ENCODE data around the gene RPL18A.

Gene RPL18A

DNA sequence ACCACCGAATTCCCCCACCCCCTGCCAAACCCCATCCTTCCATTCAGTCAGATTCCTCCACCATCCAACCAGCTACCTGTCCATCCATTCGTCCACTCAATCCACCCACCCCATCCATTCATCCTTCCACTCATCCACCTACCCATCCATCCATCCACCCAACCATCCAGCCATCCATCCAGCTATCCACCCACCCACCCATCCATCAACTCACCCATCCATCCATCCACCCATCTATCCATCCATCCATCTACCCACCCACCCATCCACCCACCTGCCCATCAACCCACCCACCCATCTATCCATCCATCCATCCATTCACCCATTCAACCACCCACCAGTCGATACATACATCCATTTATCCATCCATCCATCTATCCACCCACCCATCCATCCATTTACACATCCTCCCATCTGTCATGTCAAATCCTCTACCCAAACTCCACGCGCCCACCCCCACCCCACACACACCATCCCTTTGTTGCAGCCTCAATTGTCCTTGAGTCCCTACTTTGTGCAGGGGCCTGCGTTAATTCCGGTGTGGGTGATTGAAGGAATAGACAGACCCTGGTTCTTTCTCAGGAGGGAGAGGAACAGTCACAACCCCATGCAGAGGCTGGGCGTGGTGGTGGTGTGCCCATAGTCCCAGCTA, 6.7 kb downstream of the RPL18A start:
- no peak for DNase-seq
- no peaks in the 10 kb centered on the region for H3K9me3 ChIP-seq (ENCODE audit: insufficient read depth, low read length, severe bottlenecking)
- H3K9ac ChIP-seq (ENCODE audit: low read depth, low read length), result no peak overlapping the region
- H3K4me1 ChIP-seq (ENCODE audit: insufficient read depth, low read length), result peaks cover 8% of the 10 kb centered on the region
- H3K36me3 ChIP-seq (ENCODE audit: insufficient read depth, low read length), result peaks cover 33% of the 10 kb centered on the region
- H3K4me3 ChIP-seq (ENCODE audit: low read depth in 1 of 2, low read length in 2 of 2), result no peak overlapping the region
- peaks cover 13% of the 10 kb centered on the region for H3K79me2 ChIP-seq (ENCODE audit: insufficient read depth, low read length)
- TF ChIP-seq, protein P1, sequence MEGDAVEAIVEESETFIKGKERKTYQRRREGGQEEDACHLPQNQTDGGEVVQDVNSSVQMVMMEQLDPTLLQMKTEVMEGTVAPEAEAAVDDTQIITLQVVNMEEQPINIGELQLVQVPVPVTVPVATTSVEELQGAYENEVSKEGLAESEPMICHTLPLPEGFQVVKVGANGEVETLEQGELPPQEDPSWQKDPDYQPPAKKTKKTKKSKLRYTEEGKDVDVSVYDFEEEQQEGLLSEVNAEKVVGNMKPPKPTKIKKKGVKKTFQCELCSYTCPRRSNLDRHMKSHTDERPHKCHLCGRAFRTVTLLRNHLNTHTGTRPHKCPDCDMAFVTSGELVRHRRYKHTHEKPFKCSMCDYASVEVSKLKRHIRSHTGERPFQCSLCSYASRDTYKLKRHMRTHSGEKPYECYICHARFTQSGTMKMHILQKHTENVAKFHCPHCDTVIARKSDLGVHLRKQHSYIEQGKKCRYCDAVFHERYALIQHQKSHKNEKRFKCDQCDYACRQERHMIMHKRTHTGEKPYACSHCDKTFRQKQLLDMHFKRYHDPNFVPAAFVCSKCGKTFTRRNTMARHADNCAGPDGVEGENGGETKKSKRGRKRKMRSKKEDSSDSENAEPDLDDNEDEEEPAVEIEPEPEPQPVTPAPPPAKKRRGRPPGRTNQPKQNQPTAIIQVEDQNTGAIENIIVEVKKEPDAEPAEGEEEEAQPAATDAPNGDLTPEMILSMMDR (IDR thresholded peaks at IDR 0.05; ENCODE audit: borderline replicate concordance, extremely low read depth, low read length, poor library complexity, severe bottlenecking), result no peak
- no peak for TF ChIP-seq EZH2 (IDR thresholded peaks at IDR 0.05; ENCODE audit: borderline replicate concordance, low read depth, low read length, severe bottlenecking)
- H3K27ac ChIP-seq (ENCODE audit: low read length), result no peak overlapping the region
- ATAC-seq (ENCODE audit: insufficient read depth, low read depth), result no peak
- no peak overlapping the region for H3K4me2 ChIP-seq (ENCODE audit: insufficient read depth, low read length)
- H2AFZ ChIP-seq (ENCODE audit: low read depth, low read length), result no peak overlapping the region
- H4K20me1 ChIP-seq (ENCODE audit: insufficient read depth, low read length), result peaks cover 36% of the 10 kb centered on the region
- H3K27me3 ChIP-seq (ENCODE audit: insufficient read depth, low read length, poor library complexity), result no peaks in the 10 kb centered on the region

- H3K4me3 ChIP-seq (ENCODE audit: low read depth in 1 of 2, low read length in 2 of 2), result no peak overlapping the region
- no peak overlapping the region for H3K4me2 ChIP-seq (ENCODE audit: insufficient read depth, low read length)
- DNase-seq (no peak), ATAC-seq (ENCODE audit: insufficient read depth, low read depth) (no peak)
- peaks cover 27% of the 10 kb centered on the region for H3K36me3 ChIP-seq (ENCODE audit: insufficient read depth, low read length)
- H4K20me1 ChIP-seq (ENCODE audit: insufficient read depth, low read length), result peaks cover 30% of the 10 kb centered on the region
- H3K9ac ChIP-seq (ENCODE audit: low read depth, low read length), result no peak overlapping the region
- TF ChIP-seq, protein P1 (IDR thresholded peaks at IDR 0.05; ENCODE audit: borderline replicate concordance, extremely low read depth, low read length, poor library complexity, severe bottlenecking), result no peak
- no peak for TF ChIP-seq EZH2 (IDR thresholded peaks at IDR 0.05; ENCODE audit: borderline replicate concordance, low read depth, low read length, severe bottlenecking)
- H2AFZ ChIP-seq (ENCODE audit: low read depth, low read length), result no peak overlapping the region
- peaks cover 2% of the 10 kb centered on the region; the same call in 1 of the 2 replicates for H3K4me1 ChIP-seq (ENCODE audit: insufficient read depth, low read length)
- H3K9me3 ChIP-seq (ENCODE audit: insufficient read depth, low read length, severe bottlenecking), result no peaks in the 10 kb centered on the region
- H3K27me3 ChIP-seq (ENCODE audit: insufficient read depth, low read length, poor library complexity), result no peaks in the 10 kb centered on the region
- H3K79me2 ChIP-seq (ENCODE audit: insufficient read depth, low read length), result peaks cover 7% of the 10 kb centered on the region; the same call in 1 of the 2 replicates
- H3K27ac ChIP-seq (ENCODE audit: low read length), result no peak overlapping the region
Observed at GRCh38 chr19:17866964-17867486, 7.3 kb downstream of the RPL18A start.

GRCh38 chr19:17868669-17869068, 9.0 kb downstream of the RPL18A start:
- H3K27me3 ChIP-seq (ENCODE audit: insufficient read depth, low read length, poor library complexity), result no peaks in the 10 kb centered on the region
- H4K20me1 ChIP-seq (ENCODE audit: insufficient read depth, low read length), result peaks cover 14% of the 10 kb centered on the region
- no peaks in the 10 kb centered on the region for H3K79me2 ChIP-seq (ENCODE audit: insufficient read depth, low read length)
- ATAC-seq (ENCODE audit: insufficient read depth, low read depth) (no peak), DNase-seq (no peak)
- peaks cover 10% of the 10 kb centered on the region for H3K36me3 ChIP-seq (ENCODE audit: insufficient read depth, low read length)
- no peaks in the 10 kb centered on the region for H3K9me3 ChIP-seq (ENCODE audit: insufficient read depth, low read length, severe bottlenecking)
- TF ChIP-seq, protein P1 (IDR thresholded peaks at IDR 0.05; ENCODE audit: borderline replicate concordance, extremely low read depth, low read length, poor library complexity, severe bottlenecking), result no peak
- no peak for TF ChIP-seq EZH2 (IDR thresholded peaks at IDR 0.05; ENCODE audit: borderline replicate concordance, low read depth, low read length, severe bottlenecking)
- H2AFZ ChIP-seq (ENCODE audit: low read depth, low read length), result no peak overlapping the region
- H3K4me1 ChIP-seq (ENCODE audit: insufficient read depth, low read length), result no peaks in the 10 kb centered on the region
- H3K9ac ChIP-seq (ENCODE audit: low read depth, low read length), result no peak overlapping the region
- H3K27ac ChIP-seq (ENCODE audit: low read length), result no peak overlapping the region
- H3K4me2 ChIP-seq (ENCODE audit: insufficient read depth, low read length), result no peak overlapping the region
- H3K4me3 ChIP-seq (ENCODE audit: low read depth in 1 of 2, low read length in 2 of 2), result no peak overlapping the region

Data from DND-41 (cell line).